Karpas-422 (cell line): Measurements from ENCODE around the gene NAIF1. TPM values are rescaled to one million over a fixed set of nuclear protein-coding genes. Genes with fewer than 3 reads are reported as not detected.
"Not testable (repeated sequence)": the region's sequence is repeated elsewhere in the genome, so short reads cannot be mapped to it uniquely, and the experiment has no call there.

Experiments
- DNase-seq: peaks from one replicate; pipeline ENCODE4 v3.0.0-alpha.2; 2015
- H2AFZ ChIP-seq: fragments of 200-600 bp; sonication (generic); 2 replicates; pipeline ENCODE4 v1.6.1; 2014; ENCODE audit warnings: antibody characterized with exemption, low read length, mixed read lengths
- H3K27ac ChIP-seq: fragments of 200-600 bp; sonication (generic); 2 replicates; pipeline ENCODE4 v1.5.1; 2014; ENCODE audit warnings: mild to moderate bottlenecking, low read length, moderate library complexity
- H3K27me3 ChIP-seq: fragments of 200-600 bp; sonication (generic); 2 replicates; pipeline ENCODE4 v1.6.1; 2014; ENCODE audit warnings: low read length, mixed read lengths
- H3K36me3 ChIP-seq: fragments of 200-600 bp; sonication (generic); 2 replicates; pipeline ENCODE4 v1.6.1; 2014; ENCODE audit warnings: low read length, mixed read lengths; ENCODE audit not compliant: insufficient read depth
- H3K4me1 ChIP-seq: fragments of 200-600 bp; sonication (generic); 2 replicates; pipeline ENCODE4 v1.6.1; 2014; ENCODE audit warnings: mild to moderate bottlenecking, low read length, mixed read lengths
- H3K4me2 ChIP-seq: fragments of 200-600 bp; sonication (generic); 2 replicates; pipeline ENCODE4 v1.6.1; 2014; ENCODE audit warnings: low read length, low read depth, mild to moderate bottlenecking; ENCODE audit not compliant: poor library complexity, severe bottlenecking
- H3K4me3 ChIP-seq: fragments of 200-600 bp; sonication (generic); 2 replicates; pipeline ENCODE4 v1.5.1; 2014; ENCODE audit warnings: mild to moderate bottlenecking, antibody characterized with exemption, low read length, mixed read lengths
- H3K79me2 ChIP-seq: fragments of 200-600 bp; sonication (generic); 2 replicates; pipeline ENCODE4 v1.6.1; 2014; ENCODE audit warnings: mild to moderate bottlenecking, low read length, mixed read lengths
- H3K9ac ChIP-seq: fragments of 200-600 bp; sonication (generic); 2 replicates; pipeline ENCODE4 v1.6.0; 2014; ENCODE audit warnings: low read length
- H3K9me2 ChIP-seq: fragments of 200-600 bp; sonication (generic), shearing (Covaris generic); replicated peaks from 2 replicates; pipeline ENCODE4 v1.6.0; 2014; ENCODE audit warnings: mild to moderate bottlenecking, low read length, moderate library complexity; ENCODE audit not compliant: insufficient read depth
- H3K9me3 ChIP-seq: fragments of 300-700, 200-600 bp; sonication (generic); 2 replicates; pipeline ENCODE4 v1.6.1; 2014; ENCODE audit warnings: low read length, mixed read lengths
- H4K20me1 ChIP-seq: fragments of 200-600 bp; sonication (generic); 2 replicates; pipeline ENCODE4 v1.6.1; 2014; ENCODE audit warnings: mild to moderate bottlenecking, antibody characterized with exemption, low read length, low read depth; ENCODE audit not compliant: insufficient read depth
- total RNA-seq: library from RNA; depleted of rRNA; stranded (reverse); fragments of >200 nt; shearing (Covaris generic); gene quantifications from 2 replicates; pipeline ENCODE4 v1.2.3, GENCODE V29; 2014; ENCODE audit warnings: low replicate concordance

Gene NAIF1
- total RNA-seq, 1 experiment from 2014 or later: 7.3 TPM

DNA sequence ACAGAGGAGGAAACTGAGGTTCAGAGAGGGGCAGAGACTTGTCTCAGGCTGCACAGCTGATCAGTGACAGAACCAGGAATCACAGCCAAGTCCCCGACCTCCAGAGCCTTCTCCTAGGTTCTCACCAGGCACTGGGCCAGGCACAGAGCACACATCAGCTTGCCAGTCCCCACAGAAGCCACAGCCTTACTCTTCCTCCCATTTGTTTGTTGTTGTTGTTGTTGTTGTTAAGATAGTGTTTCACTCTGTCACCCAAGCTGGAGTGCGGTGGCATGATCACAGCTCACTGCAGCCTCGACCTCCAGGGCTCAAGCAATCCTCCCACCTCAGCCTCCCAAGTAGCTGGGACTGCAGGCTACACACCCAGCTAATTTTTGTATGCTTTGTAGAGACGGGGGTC, 41.4 kb downstream of the NAIF1 start:
- no peaks in the 10 kb centered on the region for H3K79me2 ChIP-seq
- H3K4me1 ChIP-seq: peaks cover 8% of the 10 kb centered on the region
- H3K4me3 ChIP-seq: no peak overlapping the region
- H2AFZ ChIP-seq: peak overlapping the region; percentile 12; the same call in 1 of the 2 replicates
- no peaks in the 10 kb centered on the region for H3K9me2 ChIP-seq
- H3K36me3 ChIP-seq: no peaks in the 10 kb centered on the region
- H3K27ac ChIP-seq: no peak overlapping the region
- DNase-seq: no peak
- H3K4me2 ChIP-seq: no peak overlapping the region
- H3K9me3 ChIP-seq: no peaks in the 10 kb centered on the region
- H3K27me3 ChIP-seq: no peaks in the 10 kb centered on the region
- no peak overlapping the region for H3K9ac ChIP-seq
- H4K20me1 ChIP-seq: no peaks in the 10 kb centered on the region

DNA sequence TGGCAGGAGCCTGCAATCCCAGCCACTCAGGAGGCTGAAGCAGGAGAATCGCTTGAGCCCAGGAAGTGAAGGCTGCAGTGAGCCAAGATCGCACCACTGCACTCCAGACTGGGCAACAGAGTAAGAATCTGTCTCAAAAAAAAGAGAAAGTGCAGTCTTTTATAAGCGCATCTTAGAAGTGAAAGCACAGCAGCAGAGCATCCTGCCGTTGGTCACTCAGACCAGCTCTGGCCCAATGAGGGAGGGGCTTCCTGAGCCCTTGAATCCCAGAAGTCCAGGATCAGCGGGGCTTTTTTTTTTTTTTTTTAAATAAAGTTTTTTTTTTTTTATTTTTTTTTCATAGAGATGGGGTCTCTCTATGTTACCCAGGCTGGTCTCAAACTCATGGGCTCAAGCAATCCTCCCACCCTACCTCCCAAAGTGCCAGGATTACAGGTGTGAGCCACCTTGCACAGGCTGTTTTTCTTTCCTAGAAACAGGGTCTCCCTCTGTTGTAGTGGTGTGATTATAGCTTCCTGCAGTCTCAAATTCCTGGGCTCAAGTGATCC, 42.3 kb downstream of the NAIF1 start:
- no peak for DNase-seq
- Histone ChIP-seq H3K36me3 (no peaks in the 10 kb centered on the region), H3K27ac (no peak overlapping the region), H3K79me2 (no peaks in the 10 kb centered on the region), H4K20me1 (no peaks in the 10 kb centered on the region), H2AFZ (no peak overlapping the region), H3K4me2 (no peak overlapping the region), H3K9me2 (no peaks in the 10 kb centered on the region), H3K27me3 (no peaks in the 10 kb centered on the region), H3K4me1 (peaks cover 8% of the 10 kb centered on the region), H3K9ac (no peak overlapping the region), H3K4me3 (no peak overlapping the region), H3K9me3 (no peaks in the 10 kb centered on the region)

DNA sequence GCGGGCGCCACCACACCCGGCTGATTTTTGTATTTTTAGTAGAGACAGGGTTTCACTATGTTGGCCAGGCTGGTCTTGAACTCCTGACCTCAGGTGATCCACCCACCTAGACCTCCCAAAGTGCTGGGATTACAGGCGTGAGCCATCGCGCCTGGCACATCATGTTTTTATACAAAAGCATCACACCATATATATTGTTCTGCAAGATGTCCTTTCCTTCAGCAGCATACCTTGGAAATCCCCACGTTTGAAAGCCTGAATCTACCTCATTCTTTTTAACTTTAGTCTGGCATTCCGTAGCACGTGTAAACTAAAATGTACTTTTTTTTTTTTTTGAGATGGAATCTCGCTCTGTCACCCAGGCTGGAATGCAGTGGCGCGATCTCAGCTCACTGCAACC, 43.4 kb downstream of the NAIF1 start:
- not testable (repeated sequence) for H3K36me3 ChIP-seq, H3K27ac ChIP-seq, H3K4me2 ChIP-seq, H3K79me2 ChIP-seq, H3K9me3 ChIP-seq, H4K20me1 ChIP-seq, H3K4me3 ChIP-seq, DNase-seq, H3K27me3 ChIP-seq, H3K9me2 ChIP-seq, H2AFZ ChIP-seq, H3K4me1 ChIP-seq, H3K9ac ChIP-seq

- Histone ChIP-seq H3K4me2 (no peak overlapping the region), H4K20me1 (no peaks in the 10 kb centered on the region), H3K27me3 (no peaks in the 10 kb centered on the region), H3K27ac (no peak overlapping the region), H3K4me3 (no peak overlapping the region), H3K79me2 (no peaks in the 10 kb centered on the region), H3K36me3 (no peaks in the 10 kb centered on the region), H3K9me2 (no peaks in the 10 kb centered on the region), H2AFZ (no peak overlapping the region), H3K9ac (no peak overlapping the region), H3K9me3 (no peaks in the 10 kb centered on the region), H3K4me1 (peaks cover 8% of the 10 kb centered on the region)
- no peak for DNase-seq
Measured at GRCh38 chr9:128022886-128023285, 44.2 kb downstream of the NAIF1 start.

GRCh38 chr9:128021098-128021497, 46.0 kb downstream of the NAIF1 start:
- H3K79me2 ChIP-seq: no peaks in the 10 kb centered on the region
- no peaks in the 10 kb centered on the region for H3K9me2 ChIP-seq
- H3K36me3 ChIP-seq: no peaks in the 10 kb centered on the region
- H3K27ac ChIP-seq: no peak overlapping the region
- no peak overlapping the region for H3K4me3 ChIP-seq
- H3K27me3 ChIP-seq: no peaks in the 10 kb centered on the region
- peaks cover 2% of the 10 kb centered on the region for H3K4me1 ChIP-seq
- H3K4me2 ChIP-seq: no peak overlapping the region
- no peak overlapping the region for H3K9ac ChIP-seq
- DNase-seq: no peak
- H3K9me3 ChIP-seq: no peaks in the 10 kb centered on the region
- H2AFZ ChIP-seq: no peak overlapping the region
- no peaks in the 10 kb centered on the region for H4K20me1 ChIP-seq

- DNase-seq: peak; percentile 56
- no peak overlapping the region for H3K4me2 ChIP-seq
- H3K4me1 ChIP-seq: no peaks in the 10 kb centered on the region
- H3K27ac ChIP-seq: no peak overlapping the region
- H3K27me3 ChIP-seq: no peaks in the 10 kb centered on the region
- H3K9ac ChIP-seq: no peak overlapping the region
- H3K9me3 ChIP-seq: no peaks in the 10 kb centered on the region
- H3K9me2 ChIP-seq: no peaks in the 10 kb centered on the region
- H3K4me3 ChIP-seq: no peak overlapping the region
- no peaks in the 10 kb centered on the region for H3K79me2 ChIP-seq
- H3K36me3 ChIP-seq: no peaks in the 10 kb centered on the region
- no peaks in the 10 kb centered on the region for H4K20me1 ChIP-seq
- no peak overlapping the region for H2AFZ ChIP-seq
Measured at GRCh38 chr9:128020692-128021091, 46.4 kb downstream of the NAIF1 start.

DNA sequence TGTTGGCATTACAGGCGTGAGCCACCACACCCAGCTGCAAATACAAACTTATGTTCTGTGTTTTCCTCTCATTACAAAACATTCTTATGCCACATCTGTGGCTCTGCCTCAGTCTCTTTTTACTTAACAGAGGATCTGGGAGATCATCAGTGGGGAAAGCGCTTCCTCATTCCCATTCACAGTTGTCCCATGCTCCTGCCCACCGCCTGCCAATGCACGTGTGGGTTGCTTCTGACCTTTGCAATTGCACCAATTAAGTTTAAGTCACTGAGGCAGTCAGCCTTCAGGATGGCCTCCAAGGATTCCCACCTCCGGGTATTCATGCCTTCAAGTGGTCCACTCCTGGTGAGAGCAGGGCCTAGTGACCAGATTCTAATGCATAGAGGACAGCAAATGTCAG, 51.4 kb downstream of the NAIF1 start:
- no peaks in the 10 kb centered on the region for H3K27me3 ChIP-seq
- no peaks in the 10 kb centered on the region for H3K36me3 ChIP-seq
- H3K27ac ChIP-seq: no peak overlapping the region
- no peaks in the 10 kb centered on the region for H3K4me1 ChIP-seq
- no peak overlapping the region for H2AFZ ChIP-seq
- no peak overlapping the region for H3K4me3 ChIP-seq
- no peaks in the 10 kb centered on the region for H3K79me2 ChIP-seq
- no peaks in the 10 kb centered on the region for H4K20me1 ChIP-seq
- H3K4me2 ChIP-seq: no peak overlapping the region
- H3K9ac ChIP-seq: no peak overlapping the region
- DNase-seq: no peak
- H3K9me2 ChIP-seq: no peaks in the 10 kb centered on the region
- H3K9me3 ChIP-seq: no peaks in the 10 kb centered on the region
